RWPE1 (cell line): ENCODE data around the gene ALDH9A1.
"Not testable (repeated sequence)": the region's sequence is repeated elsewhere in the genome, so short reads cannot be mapped to it uniquely, and the experiment has no call there.

Experiments used
- CTCF ChIA-PET: fragments of 350-600 bp; sonication (Branson Sonifier 250); formaldehyde crosslinking; extraction: SDS; loops from one replicate; lab custom pipeline; 2021; lab: Yijun Ruan, JAX
- POLR2A ChIA-PET: fragments of 400-600 bp; formaldehyde crosslinking; extraction: SDS; loops from one replicate; lab custom pipeline; 2020; ENCODE audit warnings: antibody characterized with exemption; ENCODE audit not compliant: low non-redundant PET; lab: Yijun Ruan, JAX
- DNase-seq: peaks from one replicate; pipeline ENCODE4 v3.0.0; 2012; ENCODE audit warnings: low spot score
- H3K27ac ChIP-seq: fragments of 450-650 bp; 2 replicates; pipeline ENCODE4 v1.5.1; 2017
- CTCF ChIP-seq: fragments of 450-650 bp; conservative IDR thresholded peaks from 2 replicates; pipeline ENCODE4 v1.5.1; 2017; ENCODE audit warnings: low read depth, mild to moderate bottlenecking

ALDH9A1 gene

GRCh38 chr1:165666152-165666825 is 32.1 kb downstream of the ALDH9A1 start:
- DNase-seq, result no peak
- no peak overlapping the region for H3K27ac ChIP-seq
- CTCF ChIA-PET, result no interaction called here
- POLR2A ChIA-PET, result no interaction called here
- TF ChIP-seq CTCF, result no peak

GRCh38 chr1:165662186-165662585 is 36.2 kb downstream of the ALDH9A1 start:
- H3K27ac ChIP-seq, result no peak overlapping the region
- ChIA-PET POLR2A (no interaction called here), CTCF (interaction anchor here (0.5 kb wide), 1 partner anchor 29 kb away, joined by 6 read pairs; no protein-coding TSS in a partner anchor)
- DNase-seq, result no peak
- no peak for TF ChIP-seq CTCF

GRCh38 chr1:165661703-165662102 is 36.7 kb downstream of the ALDH9A1 start:
- no peak for DNase-seq
- ChIA-PET POLR2A (no interaction called here), CTCF (interaction anchor here (0.6 kb wide), 1 partner anchor 404 kb away, joined by 3 read pairs; no protein-coding TSS in a partner anchor)
- no peak overlapping the region for H3K27ac ChIP-seq
- TF ChIP-seq CTCF, result no peak

- POLR2A ChIA-PET, result no interaction called here
- CTCF ChIA-PET, result no interaction called here
- no peak for TF ChIP-seq CTCF
- DNase-seq, result no peak
- no peak overlapping the region for H3K27ac ChIP-seq
These were observed 38.8 kb downstream of the ALDH9A1 start for GRCh38 chr1:165659581-165659895.

GRCh38 chr1:165658766-165659580 is 39.4 kb downstream of the ALDH9A1 start:
- DNase-seq, CTCF ChIA-PET, H3K27ac ChIP-seq: not testable (repeated sequence)
- POLR2A ChIA-PET, result interaction anchor here (0.6 kb wide), 1 partner anchor 112 kb away, joined by 4 read pairs; no protein-coding TSS in a partner anchor

GRCh38 chr1:165650981-165651625 is 47.3 kb downstream of the ALDH9A1 start:
- CTCF ChIA-PET, result interaction anchor here (0.6 kb wide), 1 partner anchor 358 kb away, joined by 4 read pairs; no protein-coding TSS in a partner anchor
- TF ChIP-seq CTCF, result no peak
- DNase-seq, result no peak
- POLR2A ChIA-PET, result no interaction called here
- H3K27ac ChIP-seq, result no peak overlapping the region
